Loucy (cell line): ENCODE measurements around the gene PDIA6.

Experiments used
- H2AFZ ChIP-seq: fragments of 200-600 bp; sonication (generic); 2 replicates; pipeline ENCODE4 v1.6.0; 2016; ENCODE audit warnings: antibody characterized with exemption, mild to moderate bottlenecking, low read length, moderate library complexity
- H3F3A ChIP-seq: fragments of 200-600 bp; 2 replicates; pipeline ENCODE4 v1.6.0; 2016; ENCODE audit warnings: antibody characterized with exemption, low read depth, mild to moderate bottlenecking
- H3K27me3 ChIP-seq: fragments of 200-600 bp; sonication (generic); 2 replicates; pipeline ENCODE4 v1.6.1; 2014; ENCODE audit warnings: low read length, mild to moderate bottlenecking; ENCODE audit not compliant: insufficient read depth, poor library complexity, severe bottlenecking
- H3K36me3 ChIP-seq: fragments of 200-600 bp; sonication (generic); 2 replicates; pipeline ENCODE4 v1.6.1; 2016; ENCODE audit warnings: low read length; ENCODE audit not compliant: insufficient read depth
- H3K4me1 ChIP-seq: fragments of 200-600 bp; sonication (generic); 2 replicates; pipeline ENCODE4 v1.5.1; 2014; ENCODE audit warnings: low read length, mild to moderate bottlenecking; ENCODE audit not compliant: insufficient read depth, poor library complexity, severe bottlenecking
- H3K4me2 ChIP-seq: fragments of 200-600 bp; sonication (generic); 2 replicates; pipeline ENCODE4 v1.6.0; 2014; ENCODE audit warnings: antibody characterized with exemption, low read length, low read depth, mild to moderate bottlenecking; ENCODE audit not compliant: poor library complexity, severe bottlenecking
- H3K4me3 ChIP-seq: fragments of 200-600 bp; sonication (generic); 2 replicates; pipeline ENCODE4 v1.5.1; 2014; ENCODE audit warnings: low read length, mild to moderate bottlenecking, mixed read lengths; ENCODE audit not compliant: poor library complexity, severe bottlenecking
- H3K79me2 ChIP-seq: fragments of 200-600 bp; sonication (generic); 2 replicates; pipeline ENCODE4 v1.6.1; 2014; ENCODE audit warnings: low read length; ENCODE audit not compliant: insufficient read depth
- H3K9ac ChIP-seq: fragments of 200-600 bp; sonication (generic); 2 replicates; pipeline ENCODE4 v1.6.0; 2014; ENCODE audit warnings: mild to moderate bottlenecking, low read depth, low read length, moderate library complexity; ENCODE audit not compliant: poor library complexity, severe bottlenecking
- H3K9me2 ChIP-seq: fragments of 200-600 bp; sonication (generic); replicated peaks from 2 replicates; pipeline ENCODE4 v1.6.1; 2016; ENCODE audit warnings: low read depth, low read length, mixed read lengths
- H3K9me3 ChIP-seq: fragments of 200-600 bp; sonication (generic); 2 replicates; pipeline ENCODE4 v1.6.1; 2014; ENCODE audit warnings: mild to moderate bottlenecking, antibody characterized with exemption, low read length, low read depth; ENCODE audit not compliant: insufficient read depth
- H4K20me1 ChIP-seq: fragments of 200-600 bp; sonication (generic); 2 replicates; pipeline ENCODE4 v1.6.0; 2014; ENCODE audit warnings: antibody characterized with exemption, low read length, mild to moderate bottlenecking; ENCODE audit not compliant: insufficient read depth, poor library complexity, severe bottlenecking
- CTCF ChIP-seq: fragments of 200-600 bp; sonication (generic); conservative IDR thresholded peaks from 2 replicates; pipeline ENCODE4 v1.5.1; 2014; ENCODE audit warnings: mild to moderate bottlenecking, antibody characterized with exemption, low read length
- EZH2phosphoT487 ChIP-seq: fragments of 200-600 bp; IDR thresholded peaks from 2 replicates; pipeline ENCODE4 v1.6.1; 2018; ENCODE audit warnings: antibody characterized with exemption, mild to moderate bottlenecking, moderate library complexity, borderline replicate concordance

Gene PDIA6

GRCh38 chr2:10775021-10775780 is 37.4 kb downstream of the PDIA6 start:
- no peaks in the 10 kb centered on the region for H3K27me3 ChIP-seq
- no peak overlapping the region for H2AFZ ChIP-seq
- peaks cover 24% of the 10 kb centered on the region; the same call in 1 of the 2 replicates for H3K36me3 ChIP-seq
- H3K79me2 ChIP-seq, result no peaks in the 10 kb centered on the region
- no peaks in the 10 kb centered on the region for H3K9me3 ChIP-seq
- no peak overlapping the region for H3K4me2 ChIP-seq
- no peak overlapping the region for H3K4me3 ChIP-seq
- no peaks in the 10 kb centered on the region for H3F3A ChIP-seq
- no peak overlapping the region for H3K9ac ChIP-seq
- TF ChIP-seq CTCF, result no peak
- no peak for TF ChIP-seq EZH2phosphoT487
- no peaks in the 10 kb centered on the region for H3K9me2 ChIP-seq
- H3K4me1 ChIP-seq, result no peaks in the 10 kb centered on the region
- H4K20me1 ChIP-seq, result no peaks in the 10 kb centered on the region

GRCh38 chr2:10774394-10774793 is 38.2 kb downstream of the PDIA6 start:
- Histone ChIP-seq H3F3A (no peaks in the 10 kb centered on the region), H3K9me3 (no peaks in the 10 kb centered on the region), H3K4me1 (no peaks in the 10 kb centered on the region), H3K4me3 (no peak overlapping the region), H3K36me3 (peaks cover 22% of the 10 kb centered on the region; the same call in 1 of the 2 replicates), H4K20me1 (no peaks in the 10 kb centered on the region), H3K9me2 (no peaks in the 10 kb centered on the region), H3K27me3 (no peaks in the 10 kb centered on the region), H3K79me2 (no peaks in the 10 kb centered on the region), H3K4me2 (no peak overlapping the region), H2AFZ (no peak overlapping the region), H3K9ac (no peak overlapping the region)
- TF ChIP-seq CTCF (no peak), EZH2phosphoT487 (no peak)

- Histone ChIP-seq H3K27me3 (no peaks in the 10 kb centered on the region), H3K9me2 (no peaks in the 10 kb centered on the region), H3K4me1 (no peaks in the 10 kb centered on the region), H3K9me3 (no peaks in the 10 kb centered on the region), H4K20me1 (no peaks in the 10 kb centered on the region), H3K36me3 (peaks cover 22% of the 10 kb centered on the region; the same call in 1 of the 2 replicates), H3K4me2 (no peak overlapping the region), H2AFZ (no peak overlapping the region), H3K4me3 (no peak overlapping the region), H3K9ac (no peak overlapping the region), H3F3A (no peaks in the 10 kb centered on the region), H3K79me2 (no peaks in the 10 kb centered on the region)
- TF ChIP-seq CTCF (no peak), EZH2phosphoT487 (no peak)
Observed at GRCh38 chr2:10773821-10774341, 38.7 kb downstream of the PDIA6 start.
